A549 (cell line): ENCODE measurements around the gene KCNE4. TPM values are rescaled to one million over a fixed set of nuclear protein-coding genes. Genes with fewer than 3 reads are reported as not detected.
A peak's percentile ranks its signal among the peaks of the same experiment; 100 is the strongest.

Experiments used
- ATAC-seq, 2 experiments: fragments of 200-7000 bp in 1 of 2; fragments of >200 bp in 1 of 2; cut with Nextera tagmentation in 1 of 2; cut with Tn5 transposase in 1 of 2; 3 replicates each; pipeline versions ENCODE4 v1.8.0 to v1.9.1; 2018 to 2020; ENCODE audit warnings: mild to moderate bottlenecking in 1 of 2, moderate library complexity in 1 of 2
- CTCF ChIA-PET: fragments of 300-600 bp; sonication (Branson Sonifier 250); formaldehyde crosslinking; extraction: SDS; loops from one replicate; lab custom pipeline; 2021; ENCODE audit warnings: antibody characterized with exemption, inconsistent platforms; lab: Yijun Ruan, JAX
- POLR2A ChIA-PET: fragments of 350-600 bp; formaldehyde crosslinking; extraction: SDS; loops from one replicate; lab custom pipeline; 2021; ENCODE audit warnings: antibody characterized with exemption, inconsistent platforms; lab: Yijun Ruan, JAX
- DNase-seq, 2 experiments: peaks; one replicate each; pipeline versions ENCODE4 v3.0.0 to v3.0.0-alpha.2; 2011 to 2016; ENCODE audit warnings: low read depth in 1 of 2, low spot score in 1 of 2
- FAIRE-seq: peaks from 2 replicates; lab custom pipeline; 2011; peaks lifted over from hg19 to GRCh38; lab: Jason Lieb, UNC
- H3K27ac ChIP-seq, 2 experiments: fragments of >200 bp; sonication (Bioruptor Twin); formaldehyde crosslinking; 3 replicates each; pipeline ENCODE4 v1.5.1; 2016 to 2017
- H3K4me1 ChIP-seq: fragments of >200 bp; sonication (Bioruptor Twin); formaldehyde crosslinking; 3 replicates; pipeline ENCODE4 v1.6.1; 2016
- H3K4me2 ChIP-seq: fragments of >200 bp; sonication (Bioruptor Twin); formaldehyde crosslinking; 3 replicates; pipeline ENCODE4 v1.6.1; 2016
- H3K4me3 ChIP-seq: fragments of >200 bp; sonication (Bioruptor Twin); formaldehyde crosslinking; 3 replicates; pipeline ENCODE4 v1.5.1; 2016
- H3K9me3 ChIP-seq: fragments of >200 bp; sonication (Bioruptor Twin); formaldehyde crosslinking; 3 replicates; pipeline ENCODE4 v1.6.1; 2016
- CBX2 ChIP-seq: fragments of 200-600 bp; sonication (generic); IDR thresholded peaks from 2 replicates; pipeline ENCODE4 v1.6.1; 2016; ENCODE audit warnings: low read depth, mild to moderate bottlenecking, borderline replicate concordance
- CEBPB ChIP-seq, 2 experiments: fragments of >200 bp in 1 of 2; sonication (Bioruptor Twin) in 1 of 2; formaldehyde crosslinking in 1 of 2; IDR thresholded peaks; 2 replicates each; pipeline ENCODE4 v1.6.1; 2012 to 2016
- CHD2 ChIP-seq: fragments of 150-350 bp; IDR thresholded peaks from 2 replicates; pipeline ENCODE4 v1.6.1; 2014; ENCODE audit warnings: low read length; ENCODE audit not compliant: partially characterized antibody
- CHD4 ChIP-seq: fragments of 200-600 bp; sonication (generic); IDR thresholded peaks from 2 replicates; pipeline ENCODE4 v1.6.1; 2016; ENCODE audit warnings: antibody characterized with exemption, mild to moderate bottlenecking, borderline replicate concordance
- EHF ChIP-seq: fragments of 250-450 bp; sonication (Bioruptor Pico); IDR thresholded peaks from 2 replicates; pipeline ENCODE4 v1.5.0; 2020; ENCODE audit warnings: mild to moderate bottlenecking
- EHMT2 ChIP-seq: fragments of 200-600 bp; sonication (generic); IDR thresholded peaks from 2 replicates; pipeline ENCODE4 v1.6.1; 2016; ENCODE audit warnings: antibody characterized with exemption, low read depth, mild to moderate bottlenecking, moderate library complexity
- ELK1 ChIP-seq: fragments of 150-350 bp; IDR thresholded peaks from 2 replicates; pipeline ENCODE4 v1.6.1; 2014; ENCODE audit warnings: low read depth, mild to moderate bottlenecking, low read length
- EP300 ChIP-seq, 2 experiments: fragments of >200 bp; sonication (Bioruptor Twin); formaldehyde crosslinking; IDR thresholded peaks; 2 replicates in 1 of 2; 3 replicates in 1 of 2; pipeline ENCODE4 v1.6.1; 2016 to 2017
- ESRRA ChIP-seq: fragments of 150-350 bp; IDR thresholded peaks from 2 replicates; pipeline ENCODE4 v1.6.1; 2014; ENCODE audit warnings: mild to moderate bottlenecking, low read length, borderline replicate concordance
- FOSL2 ChIP-seq, 2 experiments: fragments of 450-650 bp in 1 of 2; fragments of >200 bp in 1 of 2; sonication (Bioruptor Twin) in 1 of 2; formaldehyde crosslinking; IDR thresholded peaks; 2 replicates each; pipeline versions ENCODE4 v1.5.0 to v1.6.1; 2016 to 2020; ENCODE audit warnings: mild to moderate bottlenecking in 1 of 2, moderate library complexity in 1 of 2
- HMGXB4 ChIP-seq: fragments of 250-450 bp; sonication (Bioruptor Pico); IDR thresholded peaks from 2 replicates; pipeline ENCODE4 v1.5.0; 2021; ENCODE audit warnings: mild to moderate bottlenecking, moderate library complexity, borderline replicate concordance
- HOXB13 ChIP-seq: fragments of 250-450 bp; sonication (Bioruptor Pico); IDR thresholded peaks from 2 replicates; pipeline ENCODE4 v1.5.0; 2020; ENCODE audit warnings: low read depth, mild to moderate bottlenecking, moderate library complexity
- HOXB5 ChIP-seq: fragments of 250-450 bp; sonication (Bioruptor Pico); IDR thresholded peaks from 2 replicates; pipeline ENCODE4 v1.5.0; 2020; ENCODE audit warnings: mild to moderate bottlenecking, moderate library complexity
- KDM1A ChIP-seq: fragments of 200-600 bp; sonication (generic); IDR thresholded peaks from 2 replicates; pipeline ENCODE4 v1.6.1; 2016; ENCODE audit warnings: low read depth, mild to moderate bottlenecking
- MAFK ChIP-seq: fragments of 450-650 bp; IDR thresholded peaks from 2 replicates; pipeline ENCODE4 v1.6.1; 2014; ENCODE audit not compliant: partially characterized antibody
- MAZ ChIP-seq: fragments of 150-350 bp; IDR thresholded peaks from 2 replicates; pipeline ENCODE4 v1.6.1; 2014; ENCODE audit warnings: antibody characterized with exemption, low read depth, low read length, borderline replicate concordance
- MYC ChIP-seq: IDR thresholded peaks from 2 replicates; pipeline ENCODE4 v1.6.1; 2012; ENCODE audit warnings: mild to moderate bottlenecking, inconsistent platforms, low read length, improper control_type of control experiment, borderline replicate concordance
- NPAS2 ChIP-seq: fragments of 250-450 bp; sonication (Bioruptor Pico); IDR thresholded peaks from 2 replicates; pipeline ENCODE4 v1.8.0; 2022; ENCODE audit warnings: mild to moderate bottlenecking, moderate library complexity, borderline replicate concordance
- POLR2A ChIP-seq: IDR thresholded peaks from 2 replicates; pipeline ENCODE4 v1.6.1; 2012; ENCODE audit warnings: mild to moderate bottlenecking, low read length
- POLR2AphosphoS2 ChIP-seq: conservative IDR thresholded peaks from 2 replicates; pipeline ENCODE4 v1.6.1; 2012; ENCODE audit warnings: low read length, improper control_type of control experiment, inconsistent platforms
- RAD21 ChIP-seq, 2 experiments: fragments of >200 bp in 1 of 2; sonication (Bioruptor Twin) in 1 of 2; formaldehyde crosslinking in 1 of 2; IDR thresholded peaks in 1 of 2; conservative IDR thresholded peaks in 1 of 2; 2 replicates in 1 of 2; 3 replicates in 1 of 2; pipeline ENCODE4 v1.6.1; 2012 to 2018; ENCODE audit warnings: inconsistent platforms in 1 of 2
- RNF2 ChIP-seq: fragments of 200-600 bp; sonication (generic); IDR thresholded peaks from 2 replicates; pipeline ENCODE4 v1.6.1; 2016; ENCODE audit warnings: low read depth, mild to moderate bottlenecking, antibody characterized with exemption, moderate library complexity, borderline replicate concordance
- ZC3H11A ChIP-seq: fragments of 450-650 bp; IDR thresholded peaks from 2 replicates; pipeline ENCODE4 v1.6.1; 2014; ENCODE audit warnings: antibody characterized with exemption, mild to moderate bottlenecking
- WGBS: methylation state at CpG from one replicate; pipeline ENCODE4 v1.1.6; 2017; ENCODE audit errors: missing lambda C conversion rate; 5-methylcytosine and 5-hydroxymethylcytosine counted together
- polyA plus RNA-seq, 4 experiments: library from polyadenylated mRNA; depleted of rRNA in 3 of 4; stranded (reverse); fragments of >200 nt; fragmentation: RNase III in 1 of 4; extraction: RNeasy Plus Mini Kit Qiagen cat#74134 plus additional on column Dnase treatment in 1 of 4; gene quantifications; 2 replicates in 3 of 4; 3 replicates in 1 of 4; pipeline ENCODE4 v1.2.3, GENCODE V29; 2011 to 2017
- TF ChIP-seq, protein P1 (sequence below): IDR thresholded peaks from 2 replicates; pipeline ENCODE4 v1.6.1; 2012
- TF ChIP-seq, protein P2 (sequence below): fragments of >200 bp; sonication (Bioruptor Twin); formaldehyde crosslinking; IDR thresholded peaks from 3 replicates; pipeline ENCODE4 v1.6.1; 2016

Gene KCNE4
- polyA plus RNA-seq, 2 of the 4 experiments (the other 2 are of a cell fraction), result 1.4 to 3.6 TPM

- DNase-seq (peak in 1 of 2 experiments; percentile 57), FAIRE-seq (no peak), ATAC-seq (peak; percentile 71 to 78)
- Histone ChIP-seq H3K27ac (peak overlapping the region; percentile 65 to 89), H3K4me1 (peaks cover 51% of the 10 kb centered on the region), H3K4me3 (no peak overlapping the region)
- ChIA-PET CTCF (interaction anchor here (1.2 to 1.3 kb wide), 2 partner anchors 66 to 75 kb away, joined by 3 read pairs; no protein-coding TSS in a partner anchor), POLR2A (interaction anchor here (1.3 kb wide), 1 partner anchor 21 kb away, joined by 4 read pairs; no protein-coding TSS in a partner anchor)
- 11% methylated on average over 4 of the region's 4 CpGs for WGBS
- TF ChIP-seq POLR2A, result no peak
- no peak for TF ChIP-seq FOSL2 (IDR thresholded peaks at IDR 0.05)
- 0 out of 2 replicates have a peak, but pooled peaks have one; percentile 4 for TF ChIP-seq FOSL2 (CRISPR knock-in tag; IDR thresholded peaks at IDR 0.05)
- peak in 1 of 2 experiments; percentile 28; a peak in 1 of 5 replicates for TF ChIP-seq EP300 (IDR thresholded peaks at IDR 0.05)
- TF ChIP-seq CBX2, result no peak
- TF ChIP-seq CHD2, result no peak
- no peak for TF ChIP-seq CHD4
- peak; percentile 71 to 72; a peak in 3 of 4 replicates for TF ChIP-seq CEBPB (IDR thresholded peaks at IDR 0.05)
- no peak for TF ChIP-seq RNF2
- no peak for TF ChIP-seq ELK1
- TF ChIP-seq EHMT2, result no peak
- TF ChIP-seq ZC3H11A, result no peak
- no peak for TF ChIP-seq NPAS2 (CRISPR knock-in tag)
- TF ChIP-seq, all 56 proteins: peak for 3
- Histone ChIP-seq H3K9me3 (no peaks in the 10 kb centered on the region), H3K4me2 (peak overlapping the region; percentile 68)
Observed at GRCh38 chr2:223047260-223047761, 4.7 kb upstream of the KCNE4 start.

- FAIRE-seq, result no peak
- TF ChIP-seq ESRRA (no peak), POLR2AphosphoS2 (no peak), HMGXB4 (CRISPR knock-in tag) (no peak), MAFK (no peak), KDM1A (no peak), HOXB13 (no peak), MAZ (no peak), RNF2 (no peak), MYC (no peak), EP300 (IDR thresholded peaks at IDR 0.05) (no peak), ELK1 (no peak), EHF (CRISPR knock-in tag) (no peak), HOXB5 (CRISPR knock-in tag) (no peak), RAD21 (conservative IDR thresholded peaks at IDR 0.05 in 1 of 2, IDR thresholded peaks at IDR 0.05 in 1 of 2) (no peak)
- TF ChIP-seq, protein P1, sequence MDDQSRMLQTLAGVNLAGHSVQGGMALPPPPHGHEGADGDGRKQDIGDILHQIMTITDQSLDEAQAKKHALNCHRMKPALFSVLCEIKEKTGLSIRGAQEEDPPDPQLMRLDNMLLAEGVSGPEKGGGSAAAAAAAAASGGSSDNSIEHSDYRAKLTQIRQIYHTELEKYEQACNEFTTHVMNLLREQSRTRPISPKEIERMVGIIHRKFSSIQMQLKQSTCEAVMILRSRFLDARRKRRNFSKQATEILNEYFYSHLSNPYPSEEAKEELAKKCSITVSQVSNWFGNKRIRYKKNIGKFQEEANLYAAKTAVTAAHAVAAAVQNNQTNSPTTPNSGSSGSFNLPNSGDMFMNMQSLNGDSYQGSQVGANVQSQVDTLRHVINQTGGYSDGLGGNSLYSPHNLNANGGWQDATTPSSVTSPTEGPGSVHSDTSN, result no peak
- TF ChIP-seq, protein P2, sequence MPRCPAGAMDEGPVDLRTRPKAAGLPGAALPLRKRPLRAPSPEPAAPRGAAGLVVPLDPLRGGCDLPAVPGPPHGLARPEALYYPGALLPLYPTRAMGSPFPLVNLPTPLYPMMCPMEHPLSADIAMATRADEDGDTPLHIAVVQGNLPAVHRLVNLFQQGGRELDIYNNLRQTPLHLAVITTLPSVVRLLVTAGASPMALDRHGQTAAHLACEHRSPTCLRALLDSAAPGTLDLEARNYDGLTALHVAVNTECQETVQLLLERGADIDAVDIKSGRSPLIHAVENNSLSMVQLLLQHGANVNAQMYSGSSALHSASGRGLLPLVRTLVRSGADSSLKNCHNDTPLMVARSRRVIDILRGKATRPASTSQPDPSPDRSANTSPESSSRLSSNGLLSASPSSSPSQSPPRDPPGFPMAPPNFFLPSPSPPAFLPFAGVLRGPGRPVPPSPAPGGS, result no peak
- H3K4me3 ChIP-seq, result no peak overlapping the region
- POLR2A ChIA-PET, result no interaction called here
- no peak overlapping the region; a peak in 1 of 6 replicates for H3K27ac ChIP-seq
- H3K4me2 ChIP-seq, result no peak overlapping the region
- no peak for ATAC-seq
- H3K9me3 ChIP-seq, result no peaks in the 10 kb centered on the region
- no peak for DNase-seq
- peaks cover 43% of the 10 kb centered on the region for H3K4me1 ChIP-seq
- 91% methylated on average over 1 of the region's 1 CpG for WGBS
- CTCF ChIA-PET, result no interaction called here
Observed at GRCh38 chr2:223048519-223048918, 3.5 kb upstream of the KCNE4 start.
